ENCODE data around the gene SLX4IP.
"Not testable (repeated sequence)": the region's sequence is repeated elsewhere in the genome, so short reads cannot be mapped to it uniquely, and the experiment has no call there.

The SLX4IP gene

GRCh38 chr20:10415013-10415650 lies 20.0 kb upstream of the SLX4IP start (continued):
- TF ChIP-seq ZNF529 (tag by site-specific recombination; IDR thresholded peaks at IDR 0.05; ENCODE audit: insufficient replicate concordance) (no peak), OSR2 (tag by site-specific recombination; IDR thresholded peaks at IDR 0.05) (no peak), ZNF391 (tag by site-specific recombination; IDR thresholded peaks at IDR 0.05; ENCODE audit: borderline replicate concordance, low read depth) (no peak)

GRCh38 chr20:10417218-10417617 lies 17.9 kb upstream of the SLX4IP start:
- H3K9me3 ChIP-seq (ENCODE audit: control insufficient read depth, insufficient read depth, low read depth, low read length); CTCF ChIA-PET; H3K27ac ChIP-seq (ENCODE audit: extremely low read depth, low read depth, low read length); POLR2A ChIA-PET; H3K4me3 ChIP-seq (ENCODE audit: low read depth, low read length): not testable (repeated sequence)
- Histone ChIP-seq H3K36me3 (ENCODE audit: control insufficient read depth in 2 of 2, insufficient read depth in 1 of 2, low read length in 2 of 2) (peaks cover 0 to 34% of the 10 kb centered on the region in 2 experiments; a peak in 1 of 3 replicates), H3K4me1 (ENCODE audit: control insufficient read depth, insufficient read depth, low read length) (peaks cover 11% of the 10 kb centered on the region)

- TF ChIP-seq FEZF1 (tag by site-specific recombination; IDR thresholded peaks at IDR 0.05) = no peak
- no peak for TF ChIP-seq ZBTB11 (tag by site-specific recombination; conservative IDR thresholded peaks at IDR 0.05; ENCODE audit: low read depth)
- 0 out of 2 replicates have a peak, but pooled peaks have one; percentile 21 for TF ChIP-seq PRDM10 (tag by site-specific recombination; IDR thresholded peaks at IDR 0.05)
- 0 out of 2 replicates have a peak, but pooled peaks have one; percentile 19 for TF ChIP-seq SP7 (tag by site-specific recombination; IDR thresholded peaks at IDR 0.05)
- no peak for TF ChIP-seq ZNF311 (tag by site-specific recombination; IDR thresholded peaks at IDR 0.05; ENCODE audit: borderline replicate concordance)
- TF ChIP-seq ZFP3 (tag by site-specific recombination; IDR thresholded peaks at IDR 0.05; ENCODE audit: low read depth) = no peak
- TF ChIP-seq ZNF292 (tag by site-specific recombination; IDR thresholded peaks at IDR 0.05; ENCODE audit: borderline replicate concordance, low read depth) = no peak
- H3K27ac ChIP-seq (ENCODE audit: extremely low read depth, low read depth, low read length) = no peak overlapping the region
- H3K4me3 ChIP-seq (ENCODE audit: low read depth, low read length) = no peak overlapping the region
- H3K9me3 ChIP-seq (ENCODE audit: control insufficient read depth, insufficient read depth, low read depth, low read length) = no peaks in the 10 kb centered on the region
- H3K4me1 ChIP-seq (ENCODE audit: control insufficient read depth, insufficient read depth, low read length) = peaks cover 11% of the 10 kb centered on the region
- peaks cover 0 to 20% of the 10 kb centered on the region in 2 experiments; a peak in 2 of 3 replicates for H3K36me3 ChIP-seq (ENCODE audit: control insufficient read depth in 2 of 2, insufficient read depth in 1 of 2, low read length in 2 of 2)
- ChIA-PET POLR2A (no interaction called here), CTCF (no interaction called here)
Measured at GRCh38 chr20:10419550-10420133, 15.5 kb upstream of the SLX4IP start.

GRCh38 chr20:10423735-10424134 lies 11.4 kb upstream of the SLX4IP start:
- Histone ChIP-seq H3K9me3 (ENCODE audit: control insufficient read depth, insufficient read depth, low read depth, low read length) (no peaks in the 10 kb centered on the region), H3K36me3 (ENCODE audit: control insufficient read depth in 2 of 2, insufficient read depth in 1 of 2, low read length in 2 of 2) (peaks cover 6 to 16% of the 10 kb centered on the region in 2 experiments; a peak in 2 of 3 replicates), H3K4me1 (ENCODE audit: control insufficient read depth, insufficient read depth, low read length) (no peaks in the 10 kb centered on the region), H3K4me3 (ENCODE audit: low read depth, low read length) (no peak overlapping the region), H3K27ac (ENCODE audit: extremely low read depth, low read depth, low read length) (no peak overlapping the region)
- ChIA-PET POLR2A (interaction anchor here (1.3 kb wide), 1 partner anchor 11 kb away, joined by 3 read pairs; the partner anchor contains the start of gene SLX4IP), CTCF (interaction anchor here (1.2 kb wide), 1 partner anchor 443 kb away, joined by 4 read pairs; no protein-coding TSS in a partner anchor)
- TF ChIP-seq ZNF394 (tag by site-specific recombination; IDR thresholded peaks at IDR 0.05; ENCODE audit: borderline replicate concordance) = no peak
- no peak for TF ChIP-seq ZBTB21 (tag by site-specific recombination; IDR thresholded peaks at IDR 0.05)
- TF ChIP-seq ZNF473 (tag by site-specific recombination; IDR thresholded peaks at IDR 0.05) = no peak
- TF ChIP-seq ZNF596 (tag by site-specific recombination; IDR thresholded peaks at IDR 0.05) = no peak
- TF ChIP-seq PATZ1 (tag by site-specific recombination; IDR thresholded peaks at IDR 0.05) = no peak
- no peak for TF ChIP-seq ZNF114 (tag by site-specific recombination; IDR thresholded peaks at IDR 0.05)
- no peak for TF ChIP-seq ZNF26 (tag by site-specific recombination; IDR thresholded peaks at IDR 0.05)

Data from HEK293 (cell line).